M059J (cell line): Measurements from ENCODE around the gene NKG7. TPM values are rescaled to one million over a fixed set of nuclear protein-coding genes. Genes with fewer than 3 reads are reported as not detected.
A peak's percentile ranks its signal among the peaks of the same experiment; 100 is the strongest.

Experiments
- DNase-seq: peaks from one replicate; pipeline ENCODE4 v3.0.0-alpha.2; 2012; ENCODE audit warnings: low read depth
- total RNA-seq: library from RNA; depleted of rRNA; stranded (reverse); fragments of >200 nt; shearing (Covaris generic); gene quantifications from 2 replicates; pipeline ENCODE4 v1.2.3, GENCODE V29; 2014; rRNA removed

The NKG7 gene
- total RNA-seq, 1 experiment from 2014 or later = not detected

- peak; percentile 69 for DNase-seq
These were observed 33.7 kb downstream of the NKG7 start for GRCh38 chr19:51338563-51339312.

DNA sequence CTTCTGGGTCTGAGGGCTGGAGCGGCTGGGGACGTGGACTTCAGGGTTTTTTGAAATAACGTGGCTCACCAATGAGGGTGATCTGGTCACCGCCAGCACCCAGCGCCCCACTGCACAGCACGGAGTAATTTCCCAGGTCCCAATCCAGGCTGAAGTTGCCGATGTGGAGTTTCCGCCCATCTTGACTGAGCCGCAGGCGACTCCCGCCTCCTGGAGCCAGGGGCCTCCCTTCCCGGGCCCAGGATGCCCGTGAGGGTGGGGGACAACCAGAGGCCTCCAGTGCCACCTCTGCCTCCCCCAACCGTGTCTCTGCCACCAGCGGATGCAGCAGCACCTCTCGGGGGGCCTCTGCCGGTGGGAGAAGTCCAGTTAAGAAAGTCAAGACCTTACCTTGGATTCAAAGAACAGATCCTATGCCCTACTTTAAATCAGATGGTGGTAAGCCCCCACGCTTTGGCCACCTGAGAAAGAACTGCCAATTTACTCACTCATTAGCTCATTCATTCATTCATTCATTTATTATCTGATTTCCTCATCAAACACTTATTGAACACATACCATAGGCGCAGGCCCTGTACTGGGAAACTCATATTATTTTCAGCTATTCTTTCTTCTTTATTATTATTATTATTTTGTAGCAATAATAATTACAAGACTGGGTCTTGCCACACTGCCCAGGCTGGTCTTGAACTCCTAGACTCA, 34.4 kb downstream of the NKG7 start:
- DNase-seq = no peak

GRCh38 chr19:51337141-51337860, 35.2 kb downstream of the NKG7 start:
- no peak for DNase-seq

GRCh38 chr19:51333836-51334460, 38.5 kb downstream of the NKG7 start:
- peak; percentile 23 for DNase-seq

GRCh38 chr19:51331716-51332115, 40.7 kb downstream of the NKG7 start:
- DNase-seq = no peak

GRCh38 chr19:51331193-51331592, 41.3 kb downstream of the NKG7 start:
- DNase-seq = no peak

DNA sequence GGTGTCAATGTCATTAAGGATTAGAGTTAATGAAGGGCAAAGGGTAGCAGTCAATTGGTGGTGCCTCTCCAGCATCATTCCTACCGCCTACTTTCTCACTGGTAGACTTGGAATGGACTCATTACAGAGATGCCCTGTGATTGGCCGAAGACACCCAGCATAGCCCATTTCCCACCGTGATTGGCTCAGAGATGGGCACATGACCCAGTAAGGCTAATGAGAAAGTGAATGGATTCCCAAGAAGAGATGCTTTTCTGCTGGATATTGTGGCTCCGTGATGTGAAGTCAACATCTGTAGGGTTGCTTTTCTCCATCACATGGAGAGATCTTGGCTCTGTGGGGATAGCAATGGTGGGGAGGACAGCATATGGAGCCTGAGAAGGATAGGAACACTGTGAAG, 42.1 kb downstream of the NKG7 start:
- no peak for DNase-seq

DNA sequence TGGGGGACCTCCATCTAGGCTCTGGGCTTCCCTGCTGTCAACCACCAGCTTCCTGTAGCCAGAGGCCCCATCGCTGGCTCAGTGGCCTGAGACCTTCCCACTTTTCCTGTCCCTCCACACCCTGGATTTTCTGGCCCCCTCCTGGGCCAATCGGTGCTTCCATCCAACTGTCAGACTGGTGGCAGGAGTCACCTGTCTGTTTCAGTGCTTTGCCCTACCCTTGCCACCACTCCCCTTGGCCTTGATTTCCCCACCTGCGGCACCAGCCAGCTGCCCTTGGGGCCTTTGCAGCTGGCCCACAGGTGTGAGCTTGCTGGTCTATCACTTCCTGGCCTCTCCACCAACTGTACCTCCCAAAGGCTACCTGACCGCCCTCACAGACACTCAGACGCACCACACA, 43.0 kb downstream of the NKG7 start:
- no peak for DNase-seq

GRCh38 chr19:51327066-51328001, 45.1 kb downstream of the NKG7 start:
- no peak for DNase-seq

GRCh38 chr19:51326216-51327065, 46.0 kb downstream of the NKG7 start:
- no peak for DNase-seq

- no peak for DNase-seq
These were observed 47.1 kb downstream of the NKG7 start for GRCh38 chr19:51325161-51325976.

DNA sequence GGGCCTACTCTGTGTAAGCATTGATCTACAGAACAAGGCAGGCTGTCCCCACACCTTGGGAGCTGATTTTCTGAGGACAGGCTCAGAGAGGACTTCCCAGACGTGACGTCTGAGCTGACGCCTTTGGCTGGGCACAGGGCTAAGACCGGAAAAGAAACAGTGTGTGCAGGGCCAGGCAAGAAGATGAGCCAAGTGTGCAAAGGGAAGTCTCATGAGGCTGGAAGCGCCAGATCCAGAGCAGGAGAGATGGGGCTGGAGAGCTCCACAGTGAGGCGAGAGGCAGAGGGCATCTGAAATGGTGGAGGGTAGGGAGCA, 48.3 kb downstream of the NKG7 start:
- no peak for DNase-seq

DNA sequence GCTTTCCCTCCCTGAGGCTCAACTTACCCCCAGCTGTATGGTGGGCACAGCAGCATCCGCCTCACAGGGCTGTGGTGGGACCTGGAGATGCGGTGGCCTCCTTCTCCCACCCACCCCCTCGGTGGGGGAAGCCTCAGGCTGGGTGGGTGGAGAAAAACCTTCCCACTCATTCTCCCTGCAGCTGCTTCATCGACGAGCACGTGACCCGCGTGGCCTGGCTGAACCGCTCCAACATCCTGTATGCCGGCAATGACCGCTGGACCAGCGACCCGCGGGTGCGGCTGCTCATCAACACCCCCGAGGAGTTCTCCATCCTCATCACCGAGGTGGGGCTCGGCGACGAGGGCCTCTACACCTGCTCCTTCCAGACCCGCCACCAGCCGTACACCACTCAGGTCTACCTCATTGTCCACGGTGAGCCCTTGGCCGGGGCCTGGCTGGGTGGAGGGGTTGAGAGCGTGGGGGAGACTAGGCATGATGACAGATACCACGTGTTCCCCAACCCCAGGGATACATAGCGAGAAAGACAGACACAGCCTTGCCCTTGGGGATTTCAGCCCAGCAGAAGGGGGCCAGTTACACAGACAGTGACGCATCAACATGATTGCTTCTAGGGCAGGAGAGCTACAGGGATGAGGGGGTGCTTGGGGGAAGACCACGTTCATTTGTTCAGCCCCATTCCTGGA, 48.8 kb downstream of the NKG7 start:
- no peak for DNase-seq

DNA sequence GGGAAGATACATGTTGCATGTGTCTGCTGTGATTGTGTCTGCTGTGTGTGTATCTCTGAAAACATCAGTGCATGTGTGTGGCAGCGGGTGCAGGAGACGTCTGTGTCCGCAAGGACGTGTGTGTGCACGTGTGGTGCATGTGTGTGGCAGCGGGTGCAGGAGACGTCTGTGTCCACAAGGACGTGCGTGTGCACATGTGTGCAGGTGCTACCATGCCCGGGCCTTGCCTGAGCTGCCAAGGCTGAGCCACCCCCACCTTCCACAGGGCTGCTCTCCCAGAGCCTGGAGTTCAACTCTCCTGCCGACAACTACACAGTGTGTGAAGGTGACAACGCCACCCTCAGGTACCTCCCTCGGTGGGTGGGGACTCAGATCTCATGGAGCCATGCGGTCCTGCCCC, 50.7 kb downstream of the NKG7 start:
- DNase-seq = no peak

Other genes with a start within 250 kb of the NKG7 start
- gene SIGLEC9, start 247.7 kb downstream of the NKG7 start, total RNA-seq = 0.27 TPM in 1 of 2 replicates, not detected in the other
- not detected in 2 replicates for gene SIGLEC7, start 230.4 kb downstream of the NKG7 start, total RNA-seq
- gene CD33, start 147.6 kb downstream of the NKG7 start, total RNA-seq = 3.8 and 4.6 TPM in 2 replicates
- gene SIGLECL1, start 121.6 kb downstream of the NKG7 start, total RNA-seq = not detected in 2 replicates
- gene IGLON5, start 61.0 kb downstream of the NKG7 start, total RNA-seq = not detected in 2 replicates
- gene VSIG10L, start 30.5 kb downstream of the NKG7 start, total RNA-seq = 0.57 and 0.86 TPM in 2 replicates
- gene ETFB, start 6.3 kb downstream of the NKG7 start, total RNA-seq = 97.7 and 134 TPM in 2 replicates
- gene CLDND2, start 3.7 kb downstream of the NKG7 start, total RNA-seq = not detected in 2 replicates
- not detected in 2 replicates for gene LIM2, start 15.3 kb upstream of the NKG7 start, total RNA-seq
- gene C19orf84, start 17.9 kb upstream of the NKG7 start, total RNA-seq = not detected in 2 replicates
- gene SIGLEC10, start 45.0 kb upstream of the NKG7 start, total RNA-seq = not detected in 2 replicates
- gene SIGLEC8, start 85.8 kb upstream of the NKG7 start, total RNA-seq = not detected in 2 replicates
- not detected in 2 replicates for gene CEACAM18, start 105.9 kb upstream of the NKG7 start, total RNA-seq
- not detected in 2 replicates for gene SIGLEC12, start 129.1 kb upstream of the NKG7 start, total RNA-seq
- not detected in 2 replicates for gene SIGLEC6, start 159.0 kb upstream of the NKG7 start, total RNA-seq
- 4.5 and 7.1 TPM in 2 replicates for gene ZNF175, start 198.6 kb upstream of the NKG7 start, total RNA-seq